Mesendoderm (in vitro differentiated cells): ENCODE measurements around the gene SGMS1.
A peak's percentile ranks its signal among the peaks of the same experiment; 100 is the strongest.

ENCODE experiments used
- DNase-seq: peaks from one replicate; pipeline ENCODE4 v3.0.0; 2013
- H2AK5ac ChIP-seq: 2 replicates; pipeline ENCODE4 v1.6.1; 2013; ENCODE audit warnings: low read length, inconsistent platforms
- H2BK120ac ChIP-seq: 2 replicates; pipeline ENCODE4 v1.6.1; 2013; ENCODE audit warnings: low read depth, mild to moderate bottlenecking, low read length, moderate library complexity, mixed read lengths
- H2BK15ac ChIP-seq: replicated peaks from 2 replicates; pipeline ENCODE4 v1.6.1; 2013; ENCODE audit warnings: low read depth, mild to moderate bottlenecking, moderate library complexity
- H2BK5ac ChIP-seq: 2 replicates; pipeline ENCODE4 v1.6.1; 2013; ENCODE audit warnings: low read length, inconsistent platforms
- H3K18ac ChIP-seq: 2 replicates; pipeline ENCODE4 v1.6.1; 2013; ENCODE audit warnings: mild to moderate bottlenecking, low read length, mixed read lengths
- H3K23ac ChIP-seq: one replicate; pipeline ENCODE4 v1.6.1; 2013; ENCODE audit warnings: low read length
- H3K27ac ChIP-seq: 2 replicates; pipeline ENCODE4 v1.5.1; 2013; ENCODE audit warnings: low read depth, mild to moderate bottlenecking, inconsistent platforms, low read length, moderate library complexity
- H3K27me3 ChIP-seq: 2 replicates; pipeline ENCODE4 v1.6.1; 2013; ENCODE audit warnings: low read length, control low read depth, mild to moderate bottlenecking, inconsistent platforms; ENCODE audit not compliant: insufficient read depth, poor library complexity
- H3K36me3 ChIP-seq: 2 replicates; pipeline ENCODE4 v1.6.1; 2013; ENCODE audit warnings: low read length, inconsistent platforms; ENCODE audit not compliant: control insufficient read depth, insufficient read depth
- H3K4ac ChIP-seq: one replicate; pipeline ENCODE4 v1.6.1; 2013; ENCODE audit warnings: low read depth, mild to moderate bottlenecking, low read length, moderate library complexity
- H3K4me1 ChIP-seq: 2 replicates; pipeline ENCODE4 v1.6.1; 2013; ENCODE audit warnings: low read depth, low read length, inconsistent platforms; ENCODE audit not compliant: control insufficient read depth
- H3K4me2 ChIP-seq: 2 replicates; pipeline ENCODE4 v1.6.1; 2013; ENCODE audit warnings: low read length
- H3K4me3 ChIP-seq: 2 replicates; pipeline ENCODE4 v1.5.1; 2013; ENCODE audit warnings: mild to moderate bottlenecking, low read length
- H3K56ac ChIP-seq: one replicate; pipeline ENCODE4 v1.6.1; 2013; ENCODE audit warnings: low read length
- H3K79me1 ChIP-seq: 2 replicates; pipeline ENCODE4 v1.6.1; 2013; ENCODE audit warnings: low read length, inconsistent platforms
- H3K79me2 ChIP-seq: 2 replicates; pipeline ENCODE4 v1.6.1; 2013; ENCODE audit warnings: mild to moderate bottlenecking, low read length; ENCODE audit not compliant: control insufficient read depth, insufficient read depth
- H3K9ac ChIP-seq: 2 replicates; pipeline ENCODE4 v1.6.1; 2013; ENCODE audit warnings: low read length, inconsistent platforms
- H4K5ac ChIP-seq: one replicate; pipeline ENCODE4 v1.6.1; 2013; ENCODE audit warnings: low read length
- H4K8ac ChIP-seq: one replicate; pipeline ENCODE4 v1.6.1; 2013; ENCODE audit warnings: low read depth, mild to moderate bottlenecking, control low read depth, low read length, moderate library complexity
- WGBS: extraction: QIAGEN DNeasy Blood & Tissue Kit; methylation state at CpG from one replicate; pipeline ENCODE4 v1.1.7; 2013; ENCODE audit warnings: low lambda C conversion rate, missing lambda C conversion rate; ENCODE audit not compliant: insufficient coverage; ENCODE audit errors: extremely low coverage; 5-methylcytosine and 5-hydroxymethylcytosine counted together

SGMS1 gene

DNA sequence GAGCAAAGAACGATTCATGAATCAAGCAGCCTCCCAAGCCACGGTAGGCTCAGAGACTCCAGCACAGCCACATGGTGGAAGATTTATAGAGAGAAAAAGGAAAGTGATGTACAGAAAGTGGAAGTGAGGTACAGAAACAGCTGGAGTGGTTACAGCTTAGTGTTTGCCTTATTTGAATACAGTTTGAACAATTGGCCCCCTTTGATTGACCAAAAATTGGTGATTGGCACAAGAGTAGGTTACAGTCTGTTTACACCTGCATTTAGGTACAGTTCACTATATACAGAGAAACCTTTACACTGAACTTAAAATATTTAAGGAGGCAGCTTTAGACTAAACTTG is 236.1 kb downstream of the SGMS1 start:
- Histone ChIP-seq H3K27ac (no peak overlapping the region), H4K8ac (no peak overlapping the region), H4K5ac (no peak overlapping the region), H3K4me1 (no peaks in the 10 kb centered on the region), H3K27me3 (no peaks in the 10 kb centered on the region), H3K23ac (no peak overlapping the region), H3K79me2 (no peaks in the 10 kb centered on the region), H2AK5ac (no peak overlapping the region), H3K18ac (no peak overlapping the region), H2BK5ac (no peak overlapping the region), H3K4me3 (no peak overlapping the region), H3K36me3 (no peaks in the 10 kb centered on the region), H2BK120ac (no peak overlapping the region), H3K79me1 (peaks cover 2% of the 10 kb centered on the region), H3K9ac (no peak overlapping the region), H3K4ac (peak overlapping the region; percentile 16), H2BK15ac (no peak overlapping the region), H3K56ac (no peak overlapping the region), H3K4me2 (no peak overlapping the region)
- DNase-seq = no peak
- WGBS = no CpG with 5 or more reads among the region's 2 CpGs

DNA sequence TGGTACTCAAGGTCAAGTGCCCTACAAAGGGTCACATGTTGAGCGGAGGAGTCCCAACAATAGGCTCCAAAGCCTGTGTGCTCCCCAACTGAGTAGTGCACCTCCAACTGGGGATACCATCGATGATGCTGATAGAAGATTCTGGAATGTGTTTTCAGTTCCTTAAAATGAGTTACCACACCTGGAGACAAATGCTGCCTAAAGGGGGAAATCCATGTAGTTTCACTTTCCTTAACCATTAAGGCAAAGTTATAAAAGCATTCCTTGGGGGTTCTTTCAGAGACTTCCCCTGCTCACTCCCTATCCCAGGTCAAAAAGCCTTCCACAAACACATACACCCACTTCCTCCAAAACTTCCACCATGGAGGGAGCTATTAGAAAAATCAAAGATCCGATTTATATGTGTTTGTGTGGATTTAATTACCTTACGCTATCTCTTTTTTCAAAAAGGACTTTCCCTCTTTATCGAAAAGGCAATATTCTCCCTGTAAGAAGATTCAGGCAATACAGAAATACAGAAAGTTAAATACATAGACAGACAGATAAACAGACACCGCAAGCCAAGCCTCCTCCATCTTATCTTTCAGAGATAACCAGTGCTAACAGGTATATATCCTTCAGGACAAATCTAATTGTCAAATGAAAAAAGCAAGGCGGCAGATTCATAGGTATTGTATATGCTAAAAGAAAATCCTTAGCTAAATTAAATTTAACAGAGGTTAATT is 236.6 kb downstream of the SGMS1 start:
- no peaks in the 10 kb centered on the region for H3K4me1 ChIP-seq

DNA sequence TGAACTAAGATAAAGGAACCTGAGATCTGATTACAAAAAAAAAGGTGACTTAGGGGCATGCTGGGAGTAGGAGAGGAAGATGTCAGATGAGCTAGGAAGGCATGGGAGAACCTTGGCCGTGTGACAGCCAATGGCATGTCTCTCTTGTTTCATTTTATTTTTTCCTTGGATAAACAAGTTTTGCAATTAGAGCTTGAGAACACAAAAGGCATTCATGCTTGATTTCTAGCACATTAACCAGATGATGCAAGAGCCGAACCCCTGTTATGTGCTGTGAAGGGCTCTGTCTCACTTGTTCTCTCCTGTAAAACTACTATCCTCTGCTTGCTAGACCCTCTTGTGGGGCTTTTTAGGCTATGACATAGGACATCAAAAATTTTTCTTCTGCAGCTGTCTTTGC is 238.1 kb downstream of the SGMS1 start:
- H3K79me1 ChIP-seq = peaks cover 2% of the 10 kb centered on the region
- H3K23ac ChIP-seq = no peak overlapping the region
- WGBS = no CpG with 5 or more reads among the region's 2 CpGs
- no peaks in the 10 kb centered on the region for H3K4me1 ChIP-seq
- no peak overlapping the region for H3K4me3 ChIP-seq
- no peak overlapping the region for H4K5ac ChIP-seq
- no peak overlapping the region for H2AK5ac ChIP-seq
- no peak overlapping the region for H3K4me2 ChIP-seq
- no peak overlapping the region for H3K18ac ChIP-seq
- H2BK120ac ChIP-seq = no peak overlapping the region
- H3K56ac ChIP-seq = no peak overlapping the region
- no peak for DNase-seq
- H2BK15ac ChIP-seq = no peak overlapping the region
- H3K36me3 ChIP-seq = no peaks in the 10 kb centered on the region
- H3K27ac ChIP-seq = no peak overlapping the region
- no peaks in the 10 kb centered on the region for H3K27me3 ChIP-seq
- no peaks in the 10 kb centered on the region for H3K79me2 ChIP-seq
- no peak overlapping the region for H3K9ac ChIP-seq
- H3K4ac ChIP-seq = no peak overlapping the region
- H4K8ac ChIP-seq = no peak overlapping the region
- no peak overlapping the region for H2BK5ac ChIP-seq

More for the DNA sequence above, 236.6 kb downstream of the SGMS1 start:
- Histone ChIP-seq H2BK5ac (no peak overlapping the region), H3K79me1 (peaks cover 2% of the 10 kb centered on the region), H3K23ac (no peak overlapping the region), H4K8ac (no peak overlapping the region), H2BK120ac (no peak overlapping the region), H3K36me3 (no peaks in the 10 kb centered on the region), H3K56ac (no peak overlapping the region), H3K9ac (no peak overlapping the region), H4K5ac (no peak overlapping the region), H2BK15ac (no peak overlapping the region), H3K4ac (no peak overlapping the region), H3K27ac (no peak overlapping the region), H2AK5ac (no peak overlapping the region), H3K27me3 (no peaks in the 10 kb centered on the region), H3K18ac (no peak overlapping the region), H3K4me2 (no peak overlapping the region), H3K4me3 (no peak overlapping the region), H3K79me2 (no peaks in the 10 kb centered on the region)
- no peak for DNase-seq
- WGBS = no CpG with 5 or more reads among the region's 7 CpGs

DNA sequence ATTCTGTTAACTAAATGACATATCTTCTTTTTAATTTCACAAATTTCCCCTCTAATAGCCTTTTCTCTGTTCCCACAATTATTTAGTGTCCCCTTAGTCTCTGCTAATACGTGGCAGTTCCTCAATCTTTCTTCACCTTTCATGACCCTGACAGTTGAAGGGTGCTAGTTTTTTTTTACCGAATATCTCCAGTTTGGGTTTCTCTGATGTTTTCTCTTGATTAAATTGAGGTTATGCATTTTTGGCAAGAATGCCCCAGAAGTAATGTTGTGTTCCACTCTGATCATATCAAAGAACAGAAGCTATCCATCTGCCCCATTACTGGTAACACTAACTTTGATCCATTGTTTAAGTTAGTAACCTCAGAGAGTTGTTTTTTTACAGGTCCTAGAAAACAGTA is 238.9 kb downstream of the SGMS1 start:
- Histone ChIP-seq H3K56ac (no peak overlapping the region), H3K36me3 (no peaks in the 10 kb centered on the region), H4K5ac (no peak overlapping the region), H3K4me3 (no peak overlapping the region), H3K23ac (no peak overlapping the region), H3K79me1 (peaks cover 2% of the 10 kb centered on the region), H3K4ac (no peak overlapping the region), H3K18ac (no peak overlapping the region), H2BK120ac (no peak overlapping the region), H3K79me2 (no peaks in the 10 kb centered on the region), H3K27ac (no peak overlapping the region), H3K27me3 (no peaks in the 10 kb centered on the region), H3K4me1 (no peaks in the 10 kb centered on the region), H2BK15ac (no peak overlapping the region), H2BK5ac (no peak overlapping the region), H3K9ac (no peak overlapping the region), H2AK5ac (no peak overlapping the region), H3K4me2 (no peak overlapping the region), H4K8ac (no peak overlapping the region)
- WGBS = no CpG with 5 or more reads among the region's 2 CpGs
- no peak for DNase-seq

DNA sequence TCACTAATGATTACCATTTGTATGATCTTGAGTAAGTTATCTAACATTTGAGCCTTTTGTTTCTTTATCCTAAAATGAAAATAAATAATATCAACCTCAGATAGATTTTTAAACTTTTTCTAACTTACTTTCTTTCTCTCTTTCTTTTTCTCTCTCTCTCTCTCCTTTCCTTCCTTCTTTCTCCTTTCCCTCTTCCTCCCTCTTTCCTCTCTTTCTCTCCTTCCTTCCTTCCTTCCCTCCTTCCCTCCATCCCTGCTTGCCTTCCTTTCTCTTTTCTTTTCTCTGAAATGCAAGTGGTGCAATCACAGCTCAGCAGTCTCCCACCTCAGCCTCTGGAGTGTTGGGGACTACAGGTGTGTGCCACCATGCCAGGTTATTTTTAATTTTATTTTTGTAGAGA is 239.5 kb downstream of the SGMS1 start:
- H2BK5ac ChIP-seq = no peak overlapping the region
- no peaks in the 10 kb centered on the region for H3K4me1 ChIP-seq
- H3K36me3 ChIP-seq = no peaks in the 10 kb centered on the region
- no peak overlapping the region for H2BK15ac ChIP-seq
- H2AK5ac ChIP-seq = no peak overlapping the region
- no peak overlapping the region for H3K9ac ChIP-seq
- H3K79me2 ChIP-seq = no peaks in the 10 kb centered on the region
- H3K4me2 ChIP-seq = no peak overlapping the region
- H3K56ac ChIP-seq = no peak overlapping the region
- H3K4me3 ChIP-seq = no peak overlapping the region
- H3K27me3 ChIP-seq = no peaks in the 10 kb centered on the region
- H4K8ac ChIP-seq = no peak overlapping the region
- H3K23ac ChIP-seq = no peak overlapping the region
- DNase-seq = no peak
- no peak overlapping the region for H3K27ac ChIP-seq
- H3K79me1 ChIP-seq = peaks cover 2% of the 10 kb centered on the region
- H3K4ac ChIP-seq = no peak overlapping the region
- no peak overlapping the region for H2BK120ac ChIP-seq
- no peak overlapping the region for H3K18ac ChIP-seq
- no peak overlapping the region for H4K5ac ChIP-seq

DNA sequence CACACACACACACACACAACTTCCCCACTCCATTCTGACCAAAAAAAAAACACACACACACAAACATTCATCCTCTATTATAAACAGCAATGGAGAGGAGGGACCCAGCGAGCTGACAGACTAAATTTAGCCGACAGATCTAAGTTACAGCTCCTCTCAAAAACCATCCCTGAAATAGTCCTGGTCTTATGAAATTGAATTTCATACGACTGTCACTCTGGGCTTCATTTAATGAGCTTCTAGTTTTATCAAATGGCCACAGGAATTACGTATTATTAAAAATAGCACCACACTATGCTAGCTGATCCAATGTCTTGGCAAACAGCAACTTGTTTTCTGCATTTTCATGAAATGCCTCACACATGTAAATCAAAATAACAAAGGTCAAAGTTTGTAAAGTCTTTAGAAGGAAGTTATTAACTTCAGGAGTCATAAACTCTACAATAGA is 241.2 kb downstream of the SGMS1 start:
- no peak for DNase-seq
- Histone ChIP-seq H2BK120ac (no peak overlapping the region), H3K4me2 (no peak overlapping the region), H3K27me3 (no peaks in the 10 kb centered on the region), H3K4me1 (no peaks in the 10 kb centered on the region), H4K5ac (no peak overlapping the region), H3K4ac (no peak overlapping the region), H3K79me1 (peaks cover 2% of the 10 kb centered on the region), H3K56ac (no peak overlapping the region), H3K79me2 (no peaks in the 10 kb centered on the region), H3K36me3 (no peaks in the 10 kb centered on the region), H3K9ac (no peak overlapping the region), H3K18ac (no peak overlapping the region), H2BK5ac (no peak overlapping the region), H2AK5ac (no peak overlapping the region), H3K4me3 (no peak overlapping the region), H3K23ac (no peak overlapping the region), H2BK15ac (no peak overlapping the region), H4K8ac (no peak overlapping the region), H3K27ac (no peak overlapping the region)
- WGBS = no CpG with 5 or more reads among the region's 4 CpGs
